SK-N-SH (cell line): ENCODE data around the gene CCDC188. TPM values are rescaled to one million over a fixed set of nuclear protein-coding genes. Genes with fewer than 3 reads are reported as not detected.

Source experiments
- CTCF ChIA-PET: fragments of 300-600, 350-600 bp; formaldehyde crosslinking; extraction: SDS; loops from one replicate; lab custom pipeline; 2021; lab: Yijun Ruan, JAX
- POLR2A ChIA-PET: fragments of 350-600 bp; sonication (Branson Sonifier 250); formaldehyde crosslinking; extraction: SDS; loops from one replicate; lab custom pipeline; 2020; ENCODE audit warnings: antibody characterized with exemption, inconsistent platforms; lab: Yijun Ruan, JAX
- DNase-seq: peaks from one replicate; pipeline ENCODE4 v3.0.0; 2012
- H2AFZ ChIP-seq: fragments of 200-600 bp; sonication (generic); 2 replicates; pipeline ENCODE4 v1.8.1; 2016; ENCODE audit warnings: antibody characterized with exemption, mild to moderate bottlenecking, low read depth
- H3F3A ChIP-seq: fragments of 200-600 bp; sonication (generic); replicated peaks from 2 replicates; pipeline ENCODE3; 2016; ENCODE audit warnings: antibody characterized with exemption, mild to moderate bottlenecking; ENCODE audit not compliant: insufficient read depth
- H3K27ac ChIP-seq, 2 experiments: fragments of 200-500 bp in 1 of 2; fragments of 200-600 bp in 1 of 2; sonication (Bioruptor generic) in 1 of 2; sonication (generic), shearing (Covaris generic) in 1 of 2; 2 replicates each; pipeline versions ENCODE4 v1.5.1 to v1.6.1; 2014 to 2016; ENCODE audit warnings: low read depth in 2 of 2, inconsistent platforms in 1 of 2, low read length in 1 of 2, mild to moderate bottlenecking in 1 of 2, mixed read lengths in 1 of 2
- H3K27me3 ChIP-seq: fragments of 200-600 bp; sonication (generic), shearing (Covaris generic); 2 replicates; pipeline ENCODE4 v1.6.1; 2016; ENCODE audit warnings: mixed run types; ENCODE audit not compliant: insufficient read depth
- H3K36me3 ChIP-seq, 2 experiments: fragments of 200-500 bp in 1 of 2; fragments of 200-600 bp in 1 of 2; sonication (Bioruptor generic) in 1 of 2; sonication (generic) in 1 of 2; replicated peaks in 1 of 2; 2 replicates each; pipeline versions ENCODE3 to v1.5.1; 2014 to 2016; ENCODE audit warnings: low read length in 1 of 2, mild to moderate bottlenecking in 1 of 2; ENCODE audit not compliant: insufficient read depth in 2 of 2, control insufficient read depth in 1 of 2
- H3K4me1 ChIP-seq, 2 experiments: fragments of 200-500 bp in 1 of 2; fragments of 200-600 bp in 1 of 2; sonication (Bioruptor generic) in 1 of 2; sonication (generic), shearing (Covaris generic) in 1 of 2; 2 replicates each; pipeline versions ENCODE4 v1.5.1 to v1.6.1; 2014 to 2016; ENCODE audit warnings: low read depth in 1 of 2, low read length in 1 of 2, mixed run types in 1 of 2; ENCODE audit not compliant: insufficient read depth in 2 of 2, control insufficient read depth in 1 of 2
- H3K4me2 ChIP-seq: fragments of 200-600 bp; sonication (generic), shearing (Covaris generic); 2 replicates; pipeline ENCODE4 v1.6.1; 2017; ENCODE audit warnings: mixed run types
- H3K4me3 ChIP-seq, 2 experiments: fragments of 200-500 bp in 1 of 2; fragments of 200-600 bp in 1 of 2; sonication (Bioruptor generic) in 1 of 2; sonication (generic), shearing (Covaris generic) in 1 of 2; 2 replicates each; pipeline versions ENCODE4 v1.5.1 to v1.8.1; 2014 to 2016; ENCODE audit warnings: low read depth in 2 of 2, inconsistent platforms in 1 of 2, low read length in 1 of 2, mild to moderate bottlenecking in 1 of 2, mixed read lengths in 1 of 2, moderate library complexity in 1 of 2
- H3K79me2 ChIP-seq: fragments of 200-600 bp; sonication (generic); 2 replicates; pipeline ENCODE4 v1.8.1; 2017; ENCODE audit warnings: mild to moderate bottlenecking; ENCODE audit not compliant: insufficient read depth
- H3K9ac ChIP-seq: fragments of 200-600 bp; sonication (generic); 2 replicates; pipeline ENCODE4 v1.6.1; 2017; ENCODE audit warnings: mixed run types
- H3K9me2 ChIP-seq: fragments of 200-600 bp; sonication (generic); 2 replicates; pipeline ENCODE4 v1.6.1; 2017; ENCODE audit warnings: mixed run types
- H3K9me3 ChIP-seq: fragments of 200-600 bp; sonication (generic); 2 replicates; pipeline ENCODE4 v1.6.1; 2017; ENCODE audit warnings: mixed run types, mild to moderate bottlenecking, moderate library complexity
- H4K20me1 ChIP-seq: fragments of 200-600 bp; sonication (generic); 2 replicates; pipeline ENCODE4 v1.6.1; 2017; ENCODE audit warnings: mild to moderate bottlenecking, mixed run types; ENCODE audit not compliant: insufficient read depth
- CHD2 ChIP-seq: fragments of 150-350 bp; IDR thresholded peaks from 2 replicates; pipeline ENCODE4 v1.6.1; 2018; ENCODE audit warnings: low read length; ENCODE audit not compliant: partially characterized antibody
- EP300 ChIP-seq, 2 experiments: IDR thresholded peaks; 2 replicates each; pipeline versions ENCODE4 v1.4.0 to v1.6.1; 2012; ENCODE audit warnings: borderline replicate concordance in 1 of 2, low read depth in 1 of 2, low read length in 1 of 2
- IRF3 ChIP-seq: fragments of 150-350 bp; IDR thresholded peaks from 2 replicates; pipeline ENCODE4 v1.6.1; 2016; ENCODE audit warnings: mild to moderate bottlenecking, low read depth, low read length
- JUND ChIP-seq: IDR thresholded peaks from 2 replicates; pipeline ENCODE4 v1.4.0; 2012
- MXI1 ChIP-seq: IDR thresholded peaks from 2 replicates; pipeline ENCODE4 v1.6.1; 2012; ENCODE audit warnings: mild to moderate bottlenecking, low read depth, low read length, improper control_type of control experiment
- PBX3 ChIP-seq: IDR thresholded peaks from 2 replicates; pipeline ENCODE4; 2012
- RAD21 ChIP-seq: IDR thresholded peaks from 2 replicates; pipeline ENCODE4 v1.6.1; 2012; ENCODE audit warnings: mild to moderate bottlenecking, low read length
- SIN3A ChIP-seq: IDR thresholded peaks from 2 replicates; pipeline ENCODE4 v1.6.1; 2012; ENCODE audit warnings: low read depth, mild to moderate bottlenecking, low read length, moderate library complexity, borderline replicate concordance
- TCF12 ChIP-seq: IDR thresholded peaks from 2 replicates; pipeline ENCODE4 v1.4.0; 2012
- ZBTB33 ChIP-seq: IDR thresholded peaks from 2 replicates; pipeline ENCODE4 v1.4.0; 2012; ENCODE audit warnings: low read depth, borderline replicate concordance
- WGBS: methylation state at CpG from one replicate; pipeline ENCODE4 v1.1.6; 2017; ENCODE audit warnings: low lambda C conversion rate; 5-methylcytosine and 5-hydroxymethylcytosine counted together
- polyA plus RNA-seq, 3 experiments: library from polyadenylated mRNA; depleted of rRNA; stranded (reverse); fragments of >200 nt; gene quantifications; 2 replicates each; pipeline ENCODE4 v1.2.3, GENCODE V29; 2012

The CCDC188 gene
- polyA plus RNA-seq, 1 of the 3 experiments (the other 2 are of a cell fraction), result 21.1 TPM

GRCh38 chr22:20114506-20115475 lies 36.1 kb downstream of the CCDC188 start:
- CTCF ChIA-PET, result interaction anchor here (1.9 kb wide), 1 partner anchor 101 kb away, joined by 4 read pairs; no protein-coding TSS in a partner anchor
- H3K27ac ChIP-seq, result no peak overlapping the region
- H3K4me2 ChIP-seq, result no peak overlapping the region
- POLR2A ChIA-PET, result no interaction called here
- no peak overlapping the region for H3K4me3 ChIP-seq
- no peak for TF ChIP-seq MXI1
- TF ChIP-seq ZBTB33, result no peak
- TF ChIP-seq EP300 (IDR thresholded peaks at IDR 0.05; ENCODE audit: borderline replicate concordance in 1 of 2, low read depth in 1 of 2, low read length in 1 of 2), result no peak
- TF ChIP-seq JUND, result no peak
- no peak for TF ChIP-seq IRF3
- no peak for TF ChIP-seq CHD2
- no peaks in the 10 kb centered on the region for H3K9me2 ChIP-seq
- H4K20me1 ChIP-seq, result 0 out of 2 replicates have a peak, but pooled peaks cover 8% of the 10 kb centered on the region
- no peaks in the 10 kb centered on the region for H3K27me3 ChIP-seq
- no peak overlapping the region for H3K9ac ChIP-seq
- peaks cover 23 to 65% of the 10 kb centered on the region in 2 experiments for H3K36me3 ChIP-seq
- peaks cover 49% of the 10 kb centered on the region for H3K79me2 ChIP-seq
- H3K4me1 ChIP-seq, result peaks cover 16 to 23% of the 10 kb centered on the region in 2 experiments; a peak in 3 of 4 replicates
- 93% methylated on average over 28 of the region's 36 CpGs for WGBS
- H3K9me3 ChIP-seq, result no peaks in the 10 kb centered on the region
- no peak overlapping the region for H2AFZ ChIP-seq
- DNase-seq, result no peak
- peaks cover 22% of the 10 kb centered on the region for H3F3A ChIP-seq

- DNase-seq, result no peak
- H4K20me1 ChIP-seq, result 0 out of 2 replicates have a peak, but pooled peaks cover 8% of the 10 kb centered on the region
- CTCF ChIA-PET, result interaction anchor here (0.5 kb wide), 1 partner anchor 206 kb away, joined by 3 read pairs; no protein-coding TSS in a partner anchor
- POLR2A ChIA-PET, result interaction anchor here (1.7 kb wide), 1 partner anchor 14 kb away, joined by 5 read pairs; no protein-coding TSS in a partner anchor
- peaks cover 15 to 67% of the 10 kb centered on the region in 2 experiments for H3K36me3 ChIP-seq
- H3K27me3 ChIP-seq, result no peaks in the 10 kb centered on the region
- no peaks in the 10 kb centered on the region for H3K9me2 ChIP-seq
- no peaks in the 10 kb centered on the region for H3K9me3 ChIP-seq
- 98% methylated on average over 13 of the region's 19 CpGs for WGBS
- TF ChIP-seq ZBTB33, result no peak
- no peak for TF ChIP-seq EP300 (IDR thresholded peaks at IDR 0.05; ENCODE audit: borderline replicate concordance in 1 of 2, low read depth in 1 of 2, low read length in 1 of 2)
- no peak for TF ChIP-seq RAD21
- TF ChIP-seq PBX3, result no peak
- no peak for TF ChIP-seq SIN3A
- TF ChIP-seq TCF12, result no peak
- peaks cover 16% of the 10 kb centered on the region for H3F3A ChIP-seq
- H3K9ac ChIP-seq, result no peak overlapping the region
- no peak overlapping the region for H3K4me3 ChIP-seq
- H3K79me2 ChIP-seq, result peaks cover 38% of the 10 kb centered on the region
- no peak overlapping the region for H2AFZ ChIP-seq
- H3K4me2 ChIP-seq, result no peak overlapping the region
- H3K27ac ChIP-seq, result no peak overlapping the region; a peak in 1 of 4 replicates
- H3K4me1 ChIP-seq, result peaks cover 10 to 19% of the 10 kb centered on the region in 2 experiments; a peak in 3 of 4 replicates
Measured at GRCh38 chr22:20113551-20114310, 37.1 kb downstream of the CCDC188 start.
